Lower leg skin (tissue), 4 donors: ENCODE measurements around the gene TCOF1. TPM values are rescaled to one million over a fixed set of nuclear protein-coding genes. Genes with fewer than 3 reads are reported as not detected.

Source experiments
- DNase-seq, 2 donors: peaks; one replicate each; pipeline ENCODE4 v3.0.0-alpha.2; 2019; ENCODE audit warnings: low spot score in 2 of 2
- H3K4me3 ChIP-seq: fragments of 200-600 bp; sonication (generic); 2 replicates; pipeline ENCODE4 v1.5.1; 2017; ENCODE audit warnings: mild to moderate bottlenecking, low read depth; ENCODE audit not compliant: poor library complexity, severe bottlenecking
- CTCF ChIP-seq, 3 donors: fragments of 450-650 bp; IDR thresholded peaks; one replicate each; pipeline ENCODE4 v1.5.1; 2016; ENCODE audit warnings: antibody characterized with exemption in 3 of 3, mild to moderate bottlenecking in 3 of 3, moderate library complexity in 2 of 3
- POLR2A ChIP-seq, 2 donors: fragments of 450-650 bp; IDR thresholded peaks; one replicate each; pipeline ENCODE4 v1.6.1; 2016 to 2017; ENCODE audit warnings: antibody characterized with exemption in 2 of 2, mild to moderate bottlenecking in 1 of 2, moderate library complexity in 1 of 2
- WGBS, 2 donors: methylation state at CpG; one replicate each; pipeline ENCODE4 v1.1.5; 2018; 5-methylcytosine and 5-hydroxymethylcytosine counted together
- intact Hi-C: fragments of 100-400 bp; cut with DNase I; formaldehyde crosslinking; loops from one replicate; pipeline ENCODE4 v1.15.0; 2023; ENCODE audit warnings: low total_unique reads
- total RNA-seq, 4 donors: library from RNA; depleted of rRNA; stranded (reverse); fragments of >200 nt; gene quantifications; one replicate each; pipeline ENCODE4 v1.1.0, GENCODE V29; 2016

TCOF1 gene
- total RNA-seq, 4 donors from 2014 or later, result 30.6 to 35.0 (median 32.2) TPM

DNA sequence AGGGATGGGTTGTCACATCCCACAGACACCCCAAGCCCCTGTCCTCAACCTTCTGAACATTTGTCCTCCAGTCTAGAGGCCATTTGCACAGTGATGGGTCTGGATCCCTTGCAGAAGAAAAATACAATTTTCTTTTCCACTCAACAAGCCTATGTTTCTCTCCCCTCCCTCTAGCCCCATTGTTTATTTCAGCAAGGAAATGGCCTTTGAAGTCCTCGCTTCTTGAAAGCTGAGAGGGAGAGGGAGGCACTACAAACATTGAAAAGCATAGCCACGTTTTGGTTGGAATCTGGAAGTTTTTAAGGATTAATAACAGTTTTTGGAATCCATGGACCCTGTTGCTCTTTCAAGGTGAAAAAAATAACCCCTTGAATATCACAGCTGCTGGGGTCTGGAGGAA lies 30.8 kb upstream of the TCOF1 start:
- intact Hi-C loops, result no loop called here
- DNase-seq, result no peak
- TF ChIP-seq POLR2A (IDR thresholded peaks at IDR 0.05), result no peak
- TF ChIP-seq CTCF (IDR thresholded peaks at IDR 0.05), result no peak
- 67 to 70% methylated on average over 2 of the region's 2 CpGs for WGBS, 2 donors
- H3K4me3 ChIP-seq, result no peak overlapping the region

DNA sequence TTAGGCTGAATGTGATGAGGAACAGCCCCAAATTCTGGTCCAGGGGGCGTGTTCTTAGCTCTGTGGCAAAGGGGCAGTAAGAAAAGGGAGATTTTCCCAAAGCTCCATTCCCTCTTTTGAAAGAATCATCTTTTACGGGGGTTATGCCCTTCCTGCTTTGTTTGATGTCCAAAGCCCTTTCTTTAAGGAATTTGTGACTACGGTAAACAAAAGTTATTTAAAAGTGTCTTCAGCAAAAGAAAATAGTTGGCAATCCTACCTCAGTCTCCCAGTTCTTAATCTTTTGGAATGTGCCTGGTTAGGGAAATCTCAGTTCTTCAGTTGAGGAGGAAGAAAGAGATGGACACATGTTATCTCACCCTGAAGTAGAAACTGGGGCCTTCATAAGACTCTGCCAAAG lies 30.4 kb upstream of the TCOF1 start:
- no peak overlapping the region for H3K4me3 ChIP-seq
- no peak for TF ChIP-seq POLR2A (IDR thresholded peaks at IDR 0.05)
- TF ChIP-seq CTCF (IDR thresholded peaks at IDR 0.05), result no peak
- WGBS, 2 donors, result 79 to 84% methylated on average over 3 of the region's 3 CpGs
- intact Hi-C loops, result no loop called here
- DNase-seq, result no peak

DNA sequence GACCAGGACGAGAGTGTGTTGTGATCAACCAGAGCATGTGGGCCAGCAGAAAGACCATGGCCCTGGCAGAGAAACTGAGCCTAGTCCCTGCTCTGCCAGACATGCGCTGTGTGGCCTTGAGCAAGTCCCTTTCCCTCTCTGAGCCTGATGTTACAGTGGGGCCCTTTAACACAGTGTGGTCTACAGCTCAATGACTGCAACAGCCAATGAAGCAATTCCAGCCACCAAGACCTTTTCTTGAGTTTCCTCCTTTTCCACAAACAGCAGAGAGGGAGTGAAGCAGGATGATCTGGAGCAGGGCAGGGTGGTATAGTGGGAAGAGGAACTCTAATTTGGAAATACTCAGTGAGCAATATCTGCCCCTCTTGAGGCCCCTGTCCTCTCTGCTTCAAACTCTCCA lies 29.0 kb upstream of the TCOF1 start:
- H3K4me3 ChIP-seq, result no peak overlapping the region
- DNase-seq, result no peak
- WGBS, 2 donors, result 95 to 100% methylated on average over 2 of the region's 2 CpGs
- TF ChIP-seq CTCF (IDR thresholded peaks at IDR 0.05) (no peak), POLR2A (IDR thresholded peaks at IDR 0.05) (no peak)
- intact Hi-C loops, result no loop called here

DNA sequence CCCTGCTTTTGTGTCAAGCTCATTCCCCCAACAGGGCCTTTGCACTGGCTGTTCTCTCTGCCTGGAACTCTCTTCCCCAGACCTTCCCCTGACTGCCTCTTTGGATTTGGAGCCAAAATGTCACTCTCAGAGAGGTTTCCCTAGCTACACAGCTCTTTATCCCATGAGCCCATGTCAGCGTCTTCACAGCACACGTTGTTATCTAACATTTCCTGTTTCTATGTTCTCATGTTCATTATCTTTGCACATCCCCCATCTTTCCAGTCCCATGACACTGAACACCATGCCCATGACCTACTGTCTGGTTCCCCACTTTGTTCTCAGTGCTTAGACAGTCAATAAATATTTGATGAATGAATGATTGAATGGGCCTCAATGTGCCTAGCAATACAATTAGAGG lies 28.5 kb upstream of the TCOF1 start:
- 57 to 62% methylated on average over 2 of the region's 2 CpGs for WGBS, 2 donors
- intact Hi-C loops, result no loop called here
- DNase-seq, result no peak
- H3K4me3 ChIP-seq, result no peak overlapping the region
- TF ChIP-seq CTCF (IDR thresholded peaks at IDR 0.05) (no peak), POLR2A (IDR thresholded peaks at IDR 0.05) (no peak)

- no peak for TF ChIP-seq CTCF (IDR thresholded peaks at IDR 0.05)
- TF ChIP-seq POLR2A (IDR thresholded peaks at IDR 0.05), result no peak
- H3K4me3 ChIP-seq, result no peak overlapping the region
- WGBS, 2 donors, result 63 to 76% methylated on average over 16 to 17 of the region's 17 CpGs
- intact Hi-C loops, result no loop called here
- no peak for DNase-seq
Measured at GRCh38 chr5:150329881-150330876, 27.3 kb upstream of the TCOF1 start.
